Liver (tissue), 3 donors: Measurements from ENCODE around the gene BCL2.

Source experiments
- ATF3 ChIP-seq: IDR thresholded peaks from 2 replicates; pipeline ENCODE4 v1.6.1; 2016; ENCODE audit warnings: antibody characterized with exemption
- CTCF ChIP-seq: fragments of 150-350 bp; IDR thresholded peaks from 2 replicates; pipeline ENCODE4 v1.5.1; 2017; ENCODE audit warnings: improper control_type of control experiment, low read depth, low read length; ENCODE audit not compliant: missing input control
- EGR1 ChIP-seq, 2 donors: IDR thresholded peaks; 2 replicates each; pipeline ENCODE4 v1.6.1; 2016 to 2018; ENCODE audit warnings: antibody characterized with exemption in 2 of 2, low read depth in 2 of 2
- GABPA ChIP-seq, 2 donors: IDR thresholded peaks in 1 of 2; conservative IDR thresholded peaks in 1 of 2; 2 replicates each; pipeline ENCODE4 v1.6.1; 2016; ENCODE audit warnings: antibody characterized with exemption in 2 of 2, mild to moderate bottlenecking in 1 of 2, moderate library complexity in 1 of 2
- HNF4G ChIP-seq: IDR thresholded peaks from 2 replicates; pipeline ENCODE4 v1.6.1; 2016; ENCODE audit warnings: antibody characterized with exemption
- MAX ChIP-seq: IDR thresholded peaks from 2 replicates; pipeline ENCODE4 v1.6.1; 2016; ENCODE audit warnings: antibody characterized with exemption
- RAD21 ChIP-seq, 2 donors: IDR thresholded peaks; 2 replicates each; pipeline ENCODE4 v1.6.1; 2016; ENCODE audit warnings: antibody characterized with exemption in 2 of 2, mild to moderate bottlenecking in 2 of 2
- REST ChIP-seq: IDR thresholded peaks from 2 replicates; pipeline ENCODE4 v1.6.1; 2016; ENCODE audit warnings: antibody characterized with exemption, mild to moderate bottlenecking
- RXRA ChIP-seq, 2 donors: IDR thresholded peaks; 2 replicates each; pipeline ENCODE4 v1.6.1; 2017 to 2018; ENCODE audit warnings: antibody characterized with exemption in 2 of 2, mild to moderate bottlenecking in 1 of 2
- SP1 ChIP-seq: IDR thresholded peaks from 2 replicates; pipeline ENCODE4 v1.6.1; 2018; ENCODE audit warnings: antibody characterized with exemption, mild to moderate bottlenecking
- TAF1 ChIP-seq: conservative IDR thresholded peaks from 2 replicates; pipeline ENCODE4 v1.6.1; 2016; ENCODE audit warnings: antibody characterized with exemption, mild to moderate bottlenecking
- YY1 ChIP-seq: IDR thresholded peaks from 2 replicates; pipeline ENCODE4 v1.6.1; 2016; ENCODE audit warnings: antibody characterized with exemption, mild to moderate bottlenecking
- ZBTB33 ChIP-seq: IDR thresholded peaks from 2 replicates; pipeline ENCODE4 v1.6.1; 2016; ENCODE audit warnings: antibody characterized with exemption
- donor health status: healthy.
- donor health status: healthy.

GRCh38 chr18:63307551-63308200 lies 11.9 kb downstream of the BCL2 start:
- TF ChIP-seq CTCF = no peak
- no peak for TF ChIP-seq MAX
- TF ChIP-seq RAD21 (IDR thresholded peaks at IDR 0.05) = no peak
- no peak for TF ChIP-seq EGR1 (IDR thresholded peaks at IDR 0.05; ENCODE audit: low read depth in 2 of 2)
- TF ChIP-seq TAF1 = no peak
- no peak for TF ChIP-seq ATF3
- no peak for TF ChIP-seq YY1
- no peak for TF ChIP-seq GABPA (IDR thresholded peaks at IDR 0.05 in 1 of 2, conservative IDR thresholded peaks at IDR 0.05 in 1 of 2)
- TF ChIP-seq ZBTB33 = no peak
- no peak for TF ChIP-seq REST
- TF ChIP-seq HNF4G = no peak
- no peak for TF ChIP-seq RXRA (IDR thresholded peaks at IDR 0.05)
- no peak for TF ChIP-seq SP1
